Epithelial cell of proximal tubule (primary cell): ENCODE measurements around the gene FHIT. TPM values are rescaled to one million over a fixed set of nuclear protein-coding genes. Genes with fewer than 3 reads are reported as not detected.

ENCODE experiments used
- DNase-seq: peaks from one replicate; pipeline ENCODE4 v3.0.0-alpha.2; 2011; ENCODE audit warnings: low read depth
- H3K4me3 ChIP-seq: 2 replicates; pipeline ENCODE4 v1.5.1; 2011; ENCODE audit warnings: low read depth, mild to moderate bottlenecking, low read length
- total RNA-seq: library from RNA; depleted of rRNA; stranded (reverse); fragments of >200 nt; gene quantifications from 2 replicates; pipeline ENCODE4 v1.2.3, GENCODE V29; 2015
- TF ChIP-seq, protein P1 (sequence below): conservative IDR thresholded peaks from 2 replicates; pipeline ENCODE4 v1.5.1; 2012; ENCODE audit warnings: low read depth, mild to moderate bottlenecking, low read length

The FHIT gene
- total RNA-seq, 1 donor from 2014 or later, result 3.7 TPM

DNA sequence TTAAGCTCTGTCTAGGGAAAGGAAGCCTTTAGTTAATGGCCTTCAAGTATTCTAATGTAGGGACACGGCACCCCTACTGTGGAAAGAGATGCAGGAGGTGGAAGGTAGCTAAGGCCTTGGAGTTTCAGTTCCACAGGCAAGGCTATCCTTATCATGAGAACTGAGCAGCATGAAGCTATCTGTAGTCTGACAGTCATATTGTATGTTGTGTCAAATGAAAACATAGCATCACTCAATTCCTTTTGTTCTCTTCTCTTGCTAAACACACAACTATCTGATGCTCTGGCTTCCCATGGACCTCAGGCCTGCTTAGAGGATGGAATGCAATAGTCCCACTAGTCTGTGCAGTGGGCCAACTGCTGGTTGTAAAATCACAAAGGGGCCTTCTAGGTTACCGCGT lies 380.9 kb downstream of the FHIT start:
- TF ChIP-seq, protein P1, sequence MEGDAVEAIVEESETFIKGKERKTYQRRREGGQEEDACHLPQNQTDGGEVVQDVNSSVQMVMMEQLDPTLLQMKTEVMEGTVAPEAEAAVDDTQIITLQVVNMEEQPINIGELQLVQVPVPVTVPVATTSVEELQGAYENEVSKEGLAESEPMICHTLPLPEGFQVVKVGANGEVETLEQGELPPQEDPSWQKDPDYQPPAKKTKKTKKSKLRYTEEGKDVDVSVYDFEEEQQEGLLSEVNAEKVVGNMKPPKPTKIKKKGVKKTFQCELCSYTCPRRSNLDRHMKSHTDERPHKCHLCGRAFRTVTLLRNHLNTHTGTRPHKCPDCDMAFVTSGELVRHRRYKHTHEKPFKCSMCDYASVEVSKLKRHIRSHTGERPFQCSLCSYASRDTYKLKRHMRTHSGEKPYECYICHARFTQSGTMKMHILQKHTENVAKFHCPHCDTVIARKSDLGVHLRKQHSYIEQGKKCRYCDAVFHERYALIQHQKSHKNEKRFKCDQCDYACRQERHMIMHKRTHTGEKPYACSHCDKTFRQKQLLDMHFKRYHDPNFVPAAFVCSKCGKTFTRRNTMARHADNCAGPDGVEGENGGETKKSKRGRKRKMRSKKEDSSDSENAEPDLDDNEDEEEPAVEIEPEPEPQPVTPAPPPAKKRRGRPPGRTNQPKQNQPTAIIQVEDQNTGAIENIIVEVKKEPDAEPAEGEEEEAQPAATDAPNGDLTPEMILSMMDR, result no peak
- no peak for DNase-seq
- H3K4me3 ChIP-seq, result no peak overlapping the region

DNA sequence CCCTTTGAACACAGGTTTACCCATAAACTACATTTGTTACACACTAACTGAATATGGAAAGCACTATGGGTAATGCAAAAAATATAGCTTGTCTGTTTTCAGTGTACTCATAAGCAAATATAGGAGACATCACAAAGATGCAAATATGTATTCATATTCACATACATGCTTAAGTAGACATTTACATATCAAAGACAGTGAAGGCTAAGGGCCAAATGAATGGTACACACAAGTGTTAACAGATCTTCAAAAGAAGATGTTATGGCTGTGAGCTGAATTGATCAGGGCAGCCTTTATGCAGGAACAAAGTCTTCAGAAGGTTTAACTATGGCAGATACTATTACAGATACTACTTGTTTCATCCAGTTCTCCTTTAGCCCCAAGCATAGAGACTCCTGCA lies 384.1 kb downstream of the FHIT start:
- TF ChIP-seq, protein P1, result no peak
- no peak for DNase-seq
- no peak overlapping the region for H3K4me3 ChIP-seq

DNA sequence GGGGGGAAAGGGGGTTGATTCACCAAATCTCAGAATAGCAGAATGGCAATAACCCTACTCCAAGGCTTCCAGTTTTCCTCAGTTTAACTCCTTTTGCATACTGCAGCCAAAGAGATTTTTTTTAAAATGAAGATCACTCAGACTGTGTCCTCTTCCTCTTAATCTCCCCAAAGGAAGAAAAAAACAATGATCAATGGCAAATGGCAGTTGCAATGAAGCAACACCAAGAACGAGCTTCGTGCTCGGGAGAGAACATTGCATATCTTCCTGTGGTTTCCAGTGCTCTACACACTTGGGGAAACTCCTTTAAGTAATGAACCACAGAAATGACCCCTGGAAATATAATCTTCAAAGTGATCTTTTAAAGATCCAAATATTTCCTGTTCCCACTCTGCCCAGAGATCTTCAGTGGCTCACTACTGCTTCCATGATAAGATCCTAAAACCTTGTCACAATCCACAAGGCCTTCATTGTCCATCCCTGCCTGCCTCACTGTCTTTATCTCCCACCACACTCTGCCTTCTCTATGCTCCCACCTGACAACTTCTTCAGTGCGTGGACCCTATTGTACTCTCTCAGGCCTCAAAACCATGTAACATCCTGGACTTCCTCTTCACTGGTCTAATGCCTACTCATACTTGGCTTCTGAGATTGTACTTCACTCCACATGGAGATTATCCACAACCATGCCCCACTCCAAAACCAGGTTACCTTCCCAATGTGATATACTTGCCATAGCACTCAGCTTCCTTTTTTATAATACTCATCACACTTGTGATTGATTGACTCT lies 394.8 kb downstream of the FHIT start:
- TF ChIP-seq, protein P1, result no peak
- no peak overlapping the region for H3K4me3 ChIP-seq
- no peak for DNase-seq

DNA sequence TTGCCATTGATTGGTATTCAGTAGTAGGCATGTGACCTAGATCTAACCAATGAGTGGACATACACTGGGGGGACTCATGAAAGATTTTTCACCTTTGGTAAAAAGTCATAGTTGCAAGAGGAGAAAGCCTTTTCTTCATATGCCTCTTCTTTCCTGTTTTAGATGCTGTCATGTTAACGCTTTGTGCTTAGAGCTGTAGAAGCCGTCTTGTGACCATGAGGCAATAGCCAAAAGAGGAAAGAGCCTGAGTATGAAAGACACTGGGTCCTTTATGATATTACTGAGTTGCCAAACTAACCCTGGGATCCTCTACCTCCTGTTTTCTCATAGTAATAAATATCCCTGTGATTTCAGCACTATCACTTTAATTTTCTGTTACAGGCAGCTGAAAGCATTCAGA lies 396.0 kb downstream of the FHIT start:
- no peak overlapping the region for H3K4me3 ChIP-seq
- TF ChIP-seq, protein P1, result no peak
- no peak for DNase-seq

DNA sequence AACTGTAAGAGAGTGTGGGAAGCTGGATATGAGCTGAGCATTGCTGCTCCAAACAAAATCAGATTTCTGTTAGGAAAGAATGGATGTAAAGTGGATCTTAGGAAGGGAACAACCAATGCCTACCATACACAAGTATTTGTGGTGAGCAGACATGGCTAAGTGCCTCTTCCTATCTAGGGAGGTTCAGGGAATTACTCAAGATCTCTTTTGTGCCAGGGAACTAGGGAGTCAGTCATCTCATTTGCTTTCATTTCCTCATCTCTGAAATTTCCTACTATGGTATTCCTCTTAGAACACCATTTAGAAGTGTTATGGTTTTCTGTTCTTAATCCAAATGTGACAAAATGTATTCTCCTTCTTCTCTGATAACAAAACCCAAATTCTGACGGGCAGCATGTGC lies 396.5 kb downstream of the FHIT start:
- TF ChIP-seq, protein P1, result no peak
- DNase-seq, result no peak
- no peak overlapping the region for H3K4me3 ChIP-seq

DNA sequence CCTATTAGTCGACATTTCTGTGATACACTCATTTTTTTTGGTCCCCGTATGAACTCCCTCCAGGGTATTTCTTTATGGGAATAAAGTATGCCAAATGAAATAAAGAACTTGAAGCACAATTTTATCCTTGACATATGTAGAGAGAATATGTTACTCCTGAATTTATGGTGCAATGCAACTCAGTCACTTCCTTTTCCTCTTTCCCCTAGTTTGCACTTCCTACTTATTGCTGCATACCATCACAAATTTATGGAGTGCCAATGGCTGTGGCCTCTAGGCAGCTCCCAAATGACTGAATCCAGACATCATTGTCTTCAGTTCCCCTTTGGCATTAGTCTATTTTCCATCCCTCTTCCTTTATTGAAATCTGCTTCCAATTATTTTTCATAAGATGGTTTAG lies 403.5 kb downstream of the FHIT start:
- DNase-seq, result no peak
- H3K4me3 ChIP-seq, result no peak overlapping the region
- TF ChIP-seq, protein P1, result no peak

DNA sequence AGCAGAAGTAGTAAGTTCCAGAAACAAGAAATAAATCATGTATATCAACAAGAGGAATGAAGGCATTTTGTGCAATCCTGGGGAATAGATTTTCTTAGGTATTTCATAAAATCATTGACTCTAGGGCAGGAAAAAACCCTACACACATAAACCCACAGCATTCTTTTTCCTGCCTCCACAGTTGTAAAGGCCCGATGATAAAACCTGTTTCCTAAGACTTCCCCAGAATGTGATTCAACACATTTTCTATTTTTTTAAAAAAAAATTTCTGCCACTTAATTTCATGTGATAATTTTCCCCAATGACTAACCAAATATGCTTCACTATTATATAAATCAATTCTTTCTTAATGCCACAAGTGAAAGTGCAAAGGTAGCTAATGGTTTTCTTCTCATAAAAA lies 407.0 kb downstream of the FHIT start:
- no peak for DNase-seq
- H3K4me3 ChIP-seq, result no peak overlapping the region
- TF ChIP-seq, protein P1, result no peak
